HCT116 (cell line): Measurements from ENCODE around the gene CAPZB. TPM values are rescaled to one million over a fixed set of nuclear protein-coding genes. Genes with fewer than 3 reads are reported as not detected.

Experiments used
- ATAC-seq: fragments of 200-7000 bp; cut with Tn5 transposase; 2 replicates; pipeline ENCODE4 v1.9.1; 2020; ENCODE audit warnings: mild to moderate bottlenecking, moderate library complexity
- BruUV-seq: library from RNA; stranded (reverse); fragments of 400-500 nt; replicated peaks from 2 replicates; lab custom pipeline; 2021; lab: Mats Ljungman, UMichigan
- CTCF ChIA-PET: fragments of 300-600 bp; sonication (Branson Sonifier 250); formaldehyde crosslinking; loops from one replicate; lab custom pipeline; 2021; ENCODE audit warnings: antibody characterized with exemption; lab: Charles Lee
- POLR2A ChIA-PET: fragments of 300-600, 350-600 bp; sonication (Branson Sonifier 250); formaldehyde crosslinking; loops from one replicate; lab custom pipeline; 2021; ENCODE audit warnings: antibody characterized with exemption; lab: Charles Lee
- RAD21 ChIA-PET, 2 experiments: fragments of 300-600 bp; sonication (Branson Sonifier 250); formaldehyde crosslinking; loops; one replicate each; lab custom pipeline; 2023; ENCODE audit warnings: low total read pairs in 2 of 2; ENCODE audit not compliant: uncharacterized antibody in 2 of 2, unreplicated experiment in 2 of 2, low non-redundant PET in 1 of 2; lab: Charles Lee
- DNase-seq: peaks from one replicate; pipeline ENCODE4 v3.0.0-alpha.2; 2010; ENCODE audit warnings: low read depth, low spot score
- H2AFZ ChIP-seq: fragments of 200-600 bp; shearing (Covaris generic), sonication (generic); 2 replicates; pipeline ENCODE4 v1.6.1; 2017; ENCODE audit warnings: low read depth, mixed run types, mixed read lengths, antibody characterized with exemption, low read length; ENCODE audit not compliant: poor library complexity, severe bottlenecking
- H3K27ac ChIP-seq: 2 replicates; pipeline ENCODE4 v1.5.1; 2012; ENCODE audit warnings: low read depth, low read length
- H3K27me3 ChIP-seq: fragments of 200-600 bp; sonication (generic); 2 replicates; pipeline ENCODE4 v1.6.1; 2016; ENCODE audit warnings: mixed run types, low read length, mixed read lengths; ENCODE audit not compliant: insufficient read depth
- H3K36me3 ChIP-seq, 2 experiments: fragments of 200-500 bp in 1 of 2; fragments of 200-600 bp in 1 of 2; sonication (Bioruptor generic) in 1 of 2; sonication (generic) in 1 of 2; 2 replicates each; pipeline versions ENCODE4 v1.5.1 to v1.6.1; 2014 to 2016; ENCODE audit warnings: low read length in 2 of 2, inconsistent platforms in 1 of 2, mixed read lengths in 1 of 2, mixed run types in 1 of 2; ENCODE audit not compliant: insufficient read depth in 2 of 2, control insufficient read depth in 1 of 2
- H3K4me1 ChIP-seq, 2 experiments: fragments of 200-600 bp in 1 of 2; sonication (generic) in 1 of 2; 2 replicates each; pipeline versions ENCODE4 v1.5.1 to v1.6.1; 2012 to 2017; ENCODE audit warnings: low read length in 2 of 2, inconsistent platforms in 1 of 2, mild to moderate bottlenecking in 1 of 2, mixed read lengths in 1 of 2, mixed run types in 1 of 2, moderate library complexity in 1 of 2; ENCODE audit not compliant: insufficient read depth in 2 of 2, control insufficient read depth in 1 of 2
- H3K4me2 ChIP-seq: fragments of 200-600 bp; sonication (generic); 2 replicates; pipeline ENCODE4 v1.6.1; 2017; ENCODE audit warnings: mixed run types, low read length, mixed read lengths
- H3K4me3 ChIP-seq, 2 experiments: fragments of 200-600 bp in 1 of 2; sonication (generic) in 1 of 2; replicated peaks in 1 of 2; 2 replicates each; pipeline ENCODE4 v1.5.1; 2011 to 2016; ENCODE audit warnings: low read length in 2 of 2, control low read depth in 1 of 2, low read depth in 1 of 2, mild to moderate bottlenecking in 1 of 2, mixed read lengths in 1 of 2, mixed run types in 1 of 2
- H3K79me2 ChIP-seq: fragments of 200-600 bp; sonication (generic); 2 replicates; pipeline ENCODE4 v1.6.1; 2017; ENCODE audit warnings: mild to moderate bottlenecking, mixed run types, low read length, moderate library complexity, mixed read lengths; ENCODE audit not compliant: insufficient read depth
- H3K9ac ChIP-seq: fragments of 200-600 bp; sonication (generic); 2 replicates; pipeline ENCODE4 v1.6.1; 2016; ENCODE audit warnings: low read length, mixed read lengths
- H3K9me2 ChIP-seq: fragments of 200-600 bp; sonication (generic), shearing (Covaris generic); 2 replicates; pipeline ENCODE4 v1.6.1; 2017; ENCODE audit warnings: mixed run types, mild to moderate bottlenecking, moderate library complexity; ENCODE audit not compliant: insufficient read depth
- H3K9me3 ChIP-seq, 2 experiments: fragments of 200-500 bp in 1 of 2; fragments of 200-600 bp in 1 of 2; sonication (Bioruptor generic) in 1 of 2; sonication (generic) in 1 of 2; 2 replicates each; pipeline ENCODE4 v1.6.1; 2014 to 2017; ENCODE audit warnings: low read length in 2 of 2, mixed read lengths in 2 of 2, inconsistent platforms in 1 of 2, low read depth in 1 of 2, mild to moderate bottlenecking in 1 of 2, mixed run types in 1 of 2, moderate library complexity in 1 of 2; ENCODE audit not compliant: control insufficient read depth in 1 of 2, insufficient read depth in 1 of 2
- H4K20me1 ChIP-seq: fragments of 200-600 bp; sonication (generic), shearing (Covaris generic); 2 replicates; pipeline ENCODE4 v1.6.1; 2017; ENCODE audit warnings: mixed run types, mild to moderate bottlenecking, moderate library complexity; ENCODE audit not compliant: insufficient read depth
- CBX3 ChIP-seq: IDR thresholded peaks from 2 replicates; pipeline ENCODE4 v1.6.1; 2012; ENCODE audit warnings: low read depth
- EGR1 ChIP-seq: IDR thresholded peaks from 2 replicates; pipeline ENCODE4 v1.6.1; 2012; ENCODE audit warnings: low read depth
- ELF1 ChIP-seq: IDR thresholded peaks from 2 replicates; pipeline ENCODE4 v1.6.1; 2012; ENCODE audit warnings: low read depth, borderline replicate concordance
- EZH2phosphoT487 ChIP-seq: fragments of 200-600 bp; IDR thresholded peaks from 2 replicates; pipeline ENCODE4 v1.6.1; 2018; ENCODE audit warnings: antibody characterized with exemption, borderline replicate concordance
- FOSL1 ChIP-seq: IDR thresholded peaks from 2 replicates; pipeline ENCODE4 v1.6.1; 2012; ENCODE audit warnings: low read depth
- JUND ChIP-seq: IDR thresholded peaks from 2 replicates; pipeline ENCODE4 v1.6.1; 2012
- POLR2A ChIP-seq: IDR thresholded peaks from 2 replicates; pipeline ENCODE4 v1.7.0; 2011; ENCODE audit warnings: borderline replicate concordance; ENCODE audit not compliant: insufficient read depth, insufficient read length; ENCODE audit errors: extremely low read depth
- SP1 ChIP-seq: IDR thresholded peaks from 2 replicates; pipeline ENCODE4 v1.6.1; 2012; ENCODE audit warnings: low read depth
- SRF ChIP-seq: IDR thresholded peaks from 2 replicates; pipeline ENCODE4 v1.6.1; 2012; ENCODE audit warnings: low read depth
- TCF7L2 ChIP-seq: IDR thresholded peaks from 2 replicates; pipeline ENCODE4 v1.7.0; 2011; ENCODE audit warnings: borderline replicate concordance, inconsistent platforms; ENCODE audit not compliant: insufficient read depth, insufficient read length; ENCODE audit errors: extremely low read depth
- ZNF274 ChIP-seq: fragments of 200-500 bp; sonication (Bioruptor generic); IDR thresholded peaks from 2 replicates; pipeline ENCODE4 v1.6.1; 2014; ENCODE audit warnings: mild to moderate bottlenecking, low read depth, low read length, inconsistent platforms
- intact Hi-C: fragments of 100-400 bp; cut with micrococcal nuclease; formaldehyde crosslinking; loops from 2 replicates; pipeline ENCODE4 v1.10.0; 2022
- total RNA-seq: library from RNA; stranded (reverse); gene quantifications from one replicate; pipeline ENCODE4 v1.2.1, GENCODE V29; 2021; ENCODE audit not compliant: unreplicated experiment
- TF ChIP-seq, protein P1 (sequence below), 3 experiments: fragments of 200-600 bp in 1 of 3; sonication (generic) in 1 of 3; IDR thresholded peaks in 2 of 3; conservative IDR thresholded peaks in 1 of 3; 2 replicates each; pipeline ENCODE4 v1.5.1; 2012 to 2017; ENCODE audit warnings: low read depth in 2 of 3, low read length in 2 of 3, antibody characterized with exemption in 1 of 3, borderline replicate concordance in 1 of 3, control low read depth in 1 of 3, mild to moderate bottlenecking in 1 of 3, mixed read lengths in 1 of 3, mixed run types in 1 of 3, moderate library complexity in 1 of 3; ENCODE audit not compliant: insufficient read depth in 1 of 3
- TF ChIP-seq, protein P2 (sequence below): IDR thresholded peaks from 2 replicates; pipeline ENCODE4 v1.6.1; 2011; ENCODE audit warnings: mild to moderate bottlenecking, low read length, moderate library complexity; ENCODE audit not compliant: insufficient replicate concordance; ENCODE audit errors: extremely low read depth
- TF ChIP-seq, protein P3 (sequence below): IDR thresholded peaks from 2 replicates; pipeline ENCODE4 v1.6.1; 2012

CAPZB gene
- total RNA-seq, 1 experiment from 2014 or later = 203 TPM

DNA sequence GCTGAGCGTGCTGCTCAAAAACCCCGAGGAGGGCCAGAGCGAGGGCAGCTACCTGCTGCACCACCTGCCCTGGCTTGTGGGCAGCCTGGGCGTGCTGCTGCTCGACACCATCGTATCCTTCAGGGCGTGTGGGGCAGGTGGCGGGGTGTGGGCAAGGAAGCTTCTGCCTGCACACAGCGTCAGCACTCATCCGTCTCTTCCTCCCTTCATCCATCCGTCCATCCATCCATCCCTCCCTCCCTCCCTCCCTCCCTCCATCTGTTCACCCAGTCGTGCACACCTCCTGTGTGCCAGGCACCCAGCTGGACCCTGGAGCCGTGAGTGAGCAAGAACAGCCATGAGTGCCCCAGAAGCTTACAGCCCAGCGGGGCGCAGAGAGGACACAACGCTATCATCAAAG lies 158.0 kb downstream of the CAPZB start:
- TF ChIP-seq, protein P1, sequence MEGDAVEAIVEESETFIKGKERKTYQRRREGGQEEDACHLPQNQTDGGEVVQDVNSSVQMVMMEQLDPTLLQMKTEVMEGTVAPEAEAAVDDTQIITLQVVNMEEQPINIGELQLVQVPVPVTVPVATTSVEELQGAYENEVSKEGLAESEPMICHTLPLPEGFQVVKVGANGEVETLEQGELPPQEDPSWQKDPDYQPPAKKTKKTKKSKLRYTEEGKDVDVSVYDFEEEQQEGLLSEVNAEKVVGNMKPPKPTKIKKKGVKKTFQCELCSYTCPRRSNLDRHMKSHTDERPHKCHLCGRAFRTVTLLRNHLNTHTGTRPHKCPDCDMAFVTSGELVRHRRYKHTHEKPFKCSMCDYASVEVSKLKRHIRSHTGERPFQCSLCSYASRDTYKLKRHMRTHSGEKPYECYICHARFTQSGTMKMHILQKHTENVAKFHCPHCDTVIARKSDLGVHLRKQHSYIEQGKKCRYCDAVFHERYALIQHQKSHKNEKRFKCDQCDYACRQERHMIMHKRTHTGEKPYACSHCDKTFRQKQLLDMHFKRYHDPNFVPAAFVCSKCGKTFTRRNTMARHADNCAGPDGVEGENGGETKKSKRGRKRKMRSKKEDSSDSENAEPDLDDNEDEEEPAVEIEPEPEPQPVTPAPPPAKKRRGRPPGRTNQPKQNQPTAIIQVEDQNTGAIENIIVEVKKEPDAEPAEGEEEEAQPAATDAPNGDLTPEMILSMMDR (IDR thresholded peaks at IDR 0.05 in 2 of 3, conservative IDR thresholded peaks at IDR 0.05 in 1 of 3; ENCODE audit: borderline replicate concordance in 1 of 3, insufficient read depth in 1 of 3, low read depth in 2 of 3, low read length in 2 of 3) = no peak
- TF ChIP-seq CBX3 = no peak
- no peak for TF ChIP-seq SRF
- no peak for TF ChIP-seq EZH2phosphoT487
- no peak for TF ChIP-seq ELF1
- TF ChIP-seq, protein P2, sequence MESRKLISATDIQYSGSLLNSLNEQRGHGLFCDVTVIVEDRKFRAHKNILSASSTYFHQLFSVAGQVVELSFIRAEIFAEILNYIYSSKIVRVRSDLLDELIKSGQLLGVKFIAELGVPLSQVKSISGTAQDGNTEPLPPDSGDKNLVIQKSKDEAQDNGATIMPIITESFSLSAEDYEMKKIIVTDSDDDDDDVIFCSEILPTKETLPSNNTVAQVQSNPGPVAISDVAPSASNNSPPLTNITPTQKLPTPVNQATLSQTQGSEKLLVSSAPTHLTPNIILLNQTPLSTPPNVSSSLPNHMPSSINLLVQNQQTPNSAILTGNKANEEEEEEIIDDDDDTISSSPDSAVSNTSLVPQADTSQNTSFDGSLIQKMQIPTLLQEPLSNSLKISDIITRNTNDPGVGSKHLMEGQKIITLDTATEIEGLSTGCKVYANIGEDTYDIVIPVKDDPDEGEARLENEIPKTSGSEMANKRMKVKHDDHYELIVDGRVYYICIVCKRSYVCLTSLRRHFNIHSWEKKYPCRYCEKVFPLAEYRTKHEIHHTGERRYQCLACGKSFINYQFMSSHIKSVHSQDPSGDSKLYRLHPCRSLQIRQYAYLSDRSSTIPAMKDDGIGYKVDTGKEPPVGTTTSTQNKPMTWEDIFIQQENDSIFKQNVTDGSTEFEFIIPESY = no peak
- TF ChIP-seq TCF7L2 = no peak
- TF ChIP-seq, protein P3, sequence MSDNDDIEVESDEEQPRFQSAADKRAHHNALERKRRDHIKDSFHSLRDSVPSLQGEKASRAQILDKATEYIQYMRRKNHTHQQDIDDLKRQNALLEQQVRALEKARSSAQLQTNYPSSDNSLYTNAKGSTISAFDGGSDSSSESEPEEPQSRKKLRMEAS = no peak
- no peak for TF ChIP-seq ZNF274
- no peak for TF ChIP-seq JUND
- no peak for TF ChIP-seq FOSL1
- TF ChIP-seq SP1 = no peak
- no peak for TF ChIP-seq EGR1
- no peak for TF ChIP-seq POLR2A
- no peak overlapping the region for H3K4me3 ChIP-seq
- no peak for DNase-seq
- no peaks in the 10 kb centered on the region for H3K4me1 ChIP-seq
- POLR2A ChIA-PET = no interaction called here
- no peak overlapping the region for H2AFZ ChIP-seq
- H3K9me3 ChIP-seq = no peaks in the 10 kb centered on the region
- no peaks in the 10 kb centered on the region for H3K27me3 ChIP-seq
- no peaks in the 10 kb centered on the region for H3K9me2 ChIP-seq
- no peak for ATAC-seq
- H3K79me2 ChIP-seq = no peaks in the 10 kb centered on the region
- H3K36me3 ChIP-seq = no peaks in the 10 kb centered on the region; a peak in 1 of 4 replicates
- no peak overlapping the region for H3K4me2 ChIP-seq
- H3K27ac ChIP-seq = no peak overlapping the region
- BruUV-seq = no TSS peak
- no peak overlapping the region for H3K9ac ChIP-seq
- intact Hi-C loops = no loop called here
- RAD21 ChIA-PET = no interaction called here
- CTCF ChIA-PET = no interaction called here
- no peaks in the 10 kb centered on the region for H4K20me1 ChIP-seq
